Right ventricle myocardium inferior (tissue), 1 donor: ENCODE measurements around the gene KRTAP5-1. TPM values are rescaled to one million over a fixed set of nuclear protein-coding genes. Genes with fewer than 3 reads are reported as not detected.
A peak's percentile ranks its signal among the peaks of the same experiment; 100 is the strongest.

Experiments used
- ATAC-seq: fragments of 200-7000 bp; cut with Tn5 transposase; one replicate; pipeline ENCODE4 v1.9.1; 2020; ENCODE audit warnings: mild to moderate bottlenecking, moderate library complexity
- DNase-seq: peaks from one replicate; pipeline ENCODE4 v3.0.0; 2021; ENCODE audit errors: missing footprints
- intact Hi-C: fragments of 100-400 bp; cut with DNase I; formaldehyde crosslinking; loops from one replicate; pipeline ENCODE4 v1.11.0; 2022
- total RNA-seq: library from RNA; stranded (reverse); fragmentation: NEBNext Ultra II Directional; extraction: Animal tissue kit (Norgen Biotek cat#: 25700); gene quantifications from one replicate; pipeline ENCODE4 v1.2.1, GENCODE V29; 2021
- donor health status: DM: no; HTN: yes; CAD: no; lungs with severe emphysema.

KRTAP5-1 gene
- total RNA-seq, 1 donor from 2014 or later, result not detected

GRCh38 chr11:1553808-1554594, 31.1 kb downstream of the KRTAP5-1 start:
- intact Hi-C loops, result no loop called here
- DNase-seq, result peak; percentile 48
- ATAC-seq, result no peak

- DNase-seq (peak; percentile 57), ATAC-seq (no peak)
- intact Hi-C loops, result no loop called here
Measured at GRCh38 chr11:1549338-1550330, 35.4 kb downstream of the KRTAP5-1 start.

- intact Hi-C loops, result no loop called here
- ATAC-seq, result peak; percentile 77
Measured at GRCh38 chr11:1548221-1549070, 36.6 kb downstream of the KRTAP5-1 start.

GRCh38 chr11:1547467-1548098, 37.5 kb downstream of the KRTAP5-1 start:
- intact Hi-C loops, result no loop called here
- peak; percentile 6 for ATAC-seq
- DNase-seq, result peak; percentile 23

More at GRCh38 chr11:1548221-1549070, 36.6 kb downstream of the KRTAP5-1 start:
- DNase-seq, result peak; percentile 74

GRCh38 chr11:1546536-1547466, 38.3 kb downstream of the KRTAP5-1 start:
- peak; percentile 64 for DNase-seq
- ATAC-seq, result peak; percentile 70
- intact Hi-C loops, result loop anchor here (1.0 kb wide), 2 partner anchors 28 to 82 kb away; no protein-coding TSS in a partner anchor

GRCh38 chr11:1546077-1546535, 39.0 kb downstream of the KRTAP5-1 start:
- no peak for ATAC-seq
- DNase-seq, result peak; percentile 35
- intact Hi-C loops, result loop anchor here (1.0 kb wide), 2 partner anchors 28 to 82 kb away; no protein-coding TSS in a partner anchor

- intact Hi-C loops, result no loop called here
- peak; percentile 3 for DNase-seq
- no peak for ATAC-seq
Measured at GRCh38 chr11:1545432-1545831, 39.7 kb downstream of the KRTAP5-1 start.

- intact Hi-C loops, result no loop called here
- ATAC-seq (no peak), DNase-seq (peak; percentile 41)
Measured at GRCh38 chr11:1544536-1544935, 40.5 kb downstream of the KRTAP5-1 start.

- ATAC-seq, result no peak
- DNase-seq, result peak; percentile 50
- intact Hi-C loops, result no loop called here
Measured at GRCh38 chr11:1543606-1544263, 41.3 kb downstream of the KRTAP5-1 start.

GRCh38 chr11:1542267-1542666, 42.8 kb downstream of the KRTAP5-1 start:
- DNase-seq (peak; percentile 21), ATAC-seq (no peak)
- intact Hi-C loops, result no loop called here

GRCh38 chr11:1541474-1542204, 43.4 kb downstream of the KRTAP5-1 start:
- peak; percentile 51 for ATAC-seq
- intact Hi-C loops, result no loop called here
- peak; percentile 26 for DNase-seq

GRCh38 chr11:1540074-1540473, 45.0 kb downstream of the KRTAP5-1 start:
- no peak for ATAC-seq
- intact Hi-C loops, result no loop called here

GRCh38 chr11:1538153-1538552, 46.9 kb downstream of the KRTAP5-1 start:
- intact Hi-C loops, result no loop called here
- DNase-seq, result peak; percentile 4
- no peak for ATAC-seq

More at GRCh38 chr11:1540074-1540473, 45.0 kb downstream of the KRTAP5-1 start:
- DNase-seq, result no peak

GRCh38 chr11:1536065-1536843, 48.8 kb downstream of the KRTAP5-1 start:
- intact Hi-C loops, result no loop called here
- ATAC-seq (no peak), DNase-seq (peak; percentile 60)

- intact Hi-C loops, result no loop called here
- ATAC-seq (no peak), DNase-seq (no peak)
Measured at GRCh38 chr11:1534682-1535081, 50.4 kb downstream of the KRTAP5-1 start.
